ENCODE data around the gene PHACTR2.

Gene PHACTR2

GRCh38 chr6:143828572-143828971 lies 150.8 kb downstream of the PHACTR2 start:
- no peak overlapping the region for H3K14ac ChIP-seq (ENCODE audit: low read length)
- no peak overlapping the region for H2BK120ac ChIP-seq (ENCODE audit: low read depth, low read length)
- no peak overlapping the region for H3K23ac ChIP-seq (ENCODE audit: low read depth, low read length, poor library complexity)
- DNase-seq (ENCODE audit: low spot score), result no peak
- no peaks in the 10 kb centered on the region for H3K79me1 ChIP-seq (ENCODE audit: low read depth, low read length)
- no peak overlapping the region for H3K27ac ChIP-seq (replicated peaks; ENCODE audit: low read length)
- H3K18ac ChIP-seq (ENCODE audit: low read length), result no peak overlapping the region
- H3K9me3 ChIP-seq (replicated peaks in 1 of 2; ENCODE audit: control insufficient read depth in 2 of 2, insufficient read depth in 1 of 2, low read depth in 1 of 2, low read length in 2 of 2), result no peaks in the 10 kb centered on the region
- H3K4me2 ChIP-seq (ENCODE audit: insufficient read depth, low read length, poor library complexity, severe bottlenecking), result no peak overlapping the region
- H3K27me3 ChIP-seq (ENCODE audit: control insufficient read depth in 3 of 3, insufficient read depth in 3 of 3, low read depth in 1 of 3, low read length in 3 of 3), result peaks cover 0 to 1% (median 0%) of the 10 kb centered on the region in 3 experiments
- no peaks in the 10 kb centered on the region for H3K4me1 ChIP-seq (ENCODE audit: control insufficient read depth in 2 of 2, insufficient read depth in 1 of 2, low read depth in 1 of 2, low read length in 2 of 2)
- no peak overlapping the region for H2BK15ac ChIP-seq (ENCODE audit: low read length)
- H2BK5ac ChIP-seq (ENCODE audit: low read length), result no peak overlapping the region
- H4K91ac ChIP-seq (ENCODE audit: low read depth, low read length, poor library complexity), result no peak overlapping the region
- no peak overlapping the region for H3K4me3 ChIP-seq (ENCODE audit: low read length in 2 of 2)
- H3K9ac ChIP-seq (ENCODE audit: low read depth, low read length, poor library complexity), result no peak overlapping the region
- H2AK5ac ChIP-seq (ENCODE audit: low read depth, low read length), result no peak overlapping the region
- no peak overlapping the region for H2BK12ac ChIP-seq (ENCODE audit: low read length)
- H4K8ac ChIP-seq (ENCODE audit: low read depth, low read length), result no peak overlapping the region
- no peak overlapping the region for H3K4ac ChIP-seq (ENCODE audit: low read length)
- H3K36me3 ChIP-seq (replicated peaks in 1 of 2; ENCODE audit: control insufficient read depth in 2 of 2, insufficient read depth in 2 of 2, low read length in 2 of 2), result peaks cover 0 to 21% of the 10 kb centered on the region in 2 donors
- H2AFZ ChIP-seq (ENCODE audit: low read length), result no peak overlapping the region

DNA sequence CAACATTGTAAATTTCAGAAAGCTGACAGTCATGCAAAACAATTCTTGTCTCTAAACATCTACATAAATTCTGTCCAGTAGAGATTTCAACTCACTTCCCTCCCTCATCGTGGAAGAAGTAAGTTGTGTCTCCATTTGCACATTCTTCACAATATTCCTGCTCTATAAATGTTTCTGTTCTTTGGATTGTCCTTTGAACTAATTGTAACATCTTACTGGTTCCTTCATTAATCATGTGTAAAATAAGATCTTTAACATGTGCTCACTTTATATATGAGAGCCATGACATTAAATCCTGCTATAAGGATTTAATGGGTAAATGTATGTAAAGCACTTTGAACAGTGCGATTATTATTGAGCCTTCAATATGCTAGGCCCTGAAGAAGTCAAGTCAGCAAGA lies 158.4 kb downstream of the PHACTR2 start:
- Histone ChIP-seq H2BK120ac (ENCODE audit: low read depth, low read length) (no peak overlapping the region), H3K9me3 (replicated peaks in 1 of 2; ENCODE audit: control insufficient read depth in 2 of 2, insufficient read depth in 1 of 2, low read depth in 1 of 2, low read length in 2 of 2) (peaks cover 1 to 4% of the 10 kb centered on the region in 2 donors), H3K14ac (ENCODE audit: low read length) (no peak overlapping the region), H3K79me1 (ENCODE audit: low read depth, low read length) (no peaks in the 10 kb centered on the region), H3K4me1 (ENCODE audit: control insufficient read depth in 2 of 2, insufficient read depth in 1 of 2, low read depth in 1 of 2, low read length in 2 of 2) (no peaks in the 10 kb centered on the region), H3K18ac (ENCODE audit: low read length) (no peak overlapping the region), H3K9ac (ENCODE audit: low read depth, low read length, poor library complexity) (no peak overlapping the region), H2AFZ (ENCODE audit: low read length) (no peak overlapping the region), H3K27ac (replicated peaks; ENCODE audit: low read length) (no peak overlapping the region), H4K91ac (ENCODE audit: low read depth, low read length, poor library complexity) (no peak overlapping the region), H2BK5ac (ENCODE audit: low read length) (no peak overlapping the region), H2BK12ac (ENCODE audit: low read length) (no peak overlapping the region), H2AK5ac (ENCODE audit: low read depth, low read length) (no peak overlapping the region), H3K4me2 (ENCODE audit: insufficient read depth, low read length, poor library complexity, severe bottlenecking) (no peak overlapping the region), H4K8ac (ENCODE audit: low read depth, low read length) (no peak overlapping the region), H3K4me3 (ENCODE audit: low read length in 2 of 2) (no peak overlapping the region), H3K36me3 (replicated peaks in 1 of 2; ENCODE audit: control insufficient read depth in 2 of 2, insufficient read depth in 2 of 2, low read length in 2 of 2) (no peaks in the 10 kb centered on the region), H3K23ac (ENCODE audit: low read depth, low read length, poor library complexity) (no peak overlapping the region), H3K4ac (ENCODE audit: low read length) (no peak overlapping the region), H3K27me3 (ENCODE audit: control insufficient read depth in 3 of 3, insufficient read depth in 3 of 3, low read depth in 1 of 3, low read length in 3 of 3) (no peaks in the 10 kb centered on the region), H2BK15ac (ENCODE audit: low read length) (no peak overlapping the region)
- WGBS, 2 donors (ENCODE audit: extremely low coverage in 2 of 2, insufficient read length in 2 of 2, insufficient replicate concordance in 1 of 2), result no CpG with 5 or more reads among the region's 2 CpGs
- DNase-seq (ENCODE audit: low spot score), result no peak

DNA sequence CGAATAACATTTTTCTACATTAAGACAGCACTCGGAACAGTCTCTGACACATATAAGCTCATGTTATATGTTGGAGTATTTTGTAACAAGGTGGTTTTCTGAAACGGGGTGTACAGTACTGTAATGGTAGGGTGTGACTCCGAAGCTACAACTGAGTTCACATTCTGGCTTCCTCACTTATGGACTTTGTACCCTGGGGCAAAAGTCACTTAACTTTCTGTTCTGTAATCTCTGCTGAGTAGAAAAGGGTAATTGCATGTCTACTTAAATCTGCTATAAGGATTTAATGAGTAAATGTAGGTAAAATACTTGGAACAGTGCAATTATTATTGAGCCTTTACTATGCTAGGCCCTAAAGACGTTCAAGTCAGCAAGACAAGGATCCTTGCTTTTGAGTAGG lies 160.6 kb downstream of the PHACTR2 start:
- Histone ChIP-seq H2BK15ac (ENCODE audit: low read length) (no peak overlapping the region), H2BK120ac (ENCODE audit: low read depth, low read length) (no peak overlapping the region), H2AK5ac (ENCODE audit: low read depth, low read length) (no peak overlapping the region), H2BK5ac (ENCODE audit: low read length) (no peak overlapping the region), H3K14ac (ENCODE audit: low read length) (no peak overlapping the region), H3K9me3 (replicated peaks in 1 of 2; ENCODE audit: control insufficient read depth in 2 of 2, insufficient read depth in 1 of 2, low read depth in 1 of 2, low read length in 2 of 2) (peaks cover 4 to 8% of the 10 kb centered on the region in 2 donors), H4K91ac (ENCODE audit: low read depth, low read length, poor library complexity) (no peak overlapping the region), H3K36me3 (replicated peaks in 1 of 2; ENCODE audit: control insufficient read depth in 2 of 2, insufficient read depth in 2 of 2, low read length in 2 of 2) (no peaks in the 10 kb centered on the region), H3K27me3 (ENCODE audit: control insufficient read depth in 3 of 3, insufficient read depth in 3 of 3, low read depth in 1 of 3, low read length in 3 of 3) (no peaks in the 10 kb centered on the region), H3K9ac (ENCODE audit: low read depth, low read length, poor library complexity) (no peak overlapping the region), H2BK12ac (ENCODE audit: low read length) (no peak overlapping the region), H3K18ac (ENCODE audit: low read length) (no peak overlapping the region), H3K4me2 (ENCODE audit: insufficient read depth, low read length, poor library complexity, severe bottlenecking) (no peak overlapping the region), H4K8ac (ENCODE audit: low read depth, low read length) (no peak overlapping the region), H3K27ac (replicated peaks; ENCODE audit: low read length) (no peak overlapping the region), H3K4me3 (ENCODE audit: low read length in 2 of 2) (no peak overlapping the region), H3K4ac (ENCODE audit: low read length) (no peak overlapping the region), H3K79me1 (ENCODE audit: low read depth, low read length) (peaks cover 2% of the 10 kb centered on the region), H2AFZ (ENCODE audit: low read length) (no peak overlapping the region), H3K4me1 (ENCODE audit: control insufficient read depth in 2 of 2, insufficient read depth in 1 of 2, low read depth in 1 of 2, low read length in 2 of 2) (peaks cover 0 to 2% of the 10 kb centered on the region in 2 donors), H3K23ac (ENCODE audit: low read depth, low read length, poor library complexity) (no peak overlapping the region)
- no CpG with 5 or more reads among the region's 5 CpGs for WGBS, 2 donors (ENCODE audit: extremely low coverage in 2 of 2, insufficient read length in 2 of 2, insufficient replicate concordance in 1 of 2)
- DNase-seq (ENCODE audit: low spot score), result no peak

DNA sequence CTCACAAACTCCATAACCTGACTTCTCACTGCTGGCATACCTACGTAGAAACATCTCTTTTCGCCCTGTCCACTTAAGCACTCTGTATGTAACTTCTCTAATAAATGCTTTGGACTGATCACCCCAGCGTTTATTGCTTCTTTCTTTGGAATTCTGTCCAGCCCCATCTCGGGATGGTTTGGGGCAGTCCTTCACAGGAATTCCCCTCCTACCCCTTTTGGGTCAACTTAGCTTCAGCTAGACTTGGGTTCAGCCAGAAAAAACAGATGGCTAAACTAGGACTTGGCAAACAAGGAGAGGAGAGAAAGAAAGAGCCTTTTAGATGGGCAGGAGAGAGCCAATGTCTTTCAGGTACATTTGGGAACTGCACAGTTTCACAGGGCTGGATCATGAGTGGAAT lies 161.4 kb downstream of the PHACTR2 start:
- no peak overlapping the region for H3K4me3 ChIP-seq (ENCODE audit: low read length in 2 of 2)
- peaks cover 4% of the 10 kb centered on the region for H3K79me1 ChIP-seq (ENCODE audit: low read depth, low read length)
- H4K8ac ChIP-seq (ENCODE audit: low read depth, low read length), result no peak overlapping the region
- H3K27ac ChIP-seq (replicated peaks; ENCODE audit: low read length), result no peak overlapping the region
- no peak overlapping the region for H3K9ac ChIP-seq (ENCODE audit: low read depth, low read length, poor library complexity)
- H3K14ac ChIP-seq (ENCODE audit: low read length), result no peak overlapping the region
- H4K91ac ChIP-seq (ENCODE audit: low read depth, low read length, poor library complexity), result no peak overlapping the region
- no peak overlapping the region for H3K4ac ChIP-seq (ENCODE audit: low read length)
- H3K27me3 ChIP-seq (ENCODE audit: control insufficient read depth in 3 of 3, insufficient read depth in 3 of 3, low read depth in 1 of 3, low read length in 3 of 3), result no peaks in the 10 kb centered on the region
- H3K4me2 ChIP-seq (ENCODE audit: insufficient read depth, low read length, poor library complexity, severe bottlenecking), result no peak overlapping the region
- H2AFZ ChIP-seq (ENCODE audit: low read length), result peak overlapping the region; percentile 20
- no peak overlapping the region for H2BK15ac ChIP-seq (ENCODE audit: low read length)
- H3K4me1 ChIP-seq (ENCODE audit: control insufficient read depth in 2 of 2, insufficient read depth in 1 of 2, low read depth in 1 of 2, low read length in 2 of 2), result peaks cover 1 to 4% of the 10 kb centered on the region in 2 donors
- H3K36me3 ChIP-seq (replicated peaks in 1 of 2; ENCODE audit: control insufficient read depth in 2 of 2, insufficient read depth in 2 of 2, low read length in 2 of 2), result no peaks in the 10 kb centered on the region
- peaks cover 4 to 8% of the 10 kb centered on the region in 2 donors for H3K9me3 ChIP-seq (replicated peaks in 1 of 2; ENCODE audit: control insufficient read depth in 2 of 2, insufficient read depth in 1 of 2, low read depth in 1 of 2, low read length in 2 of 2)
- H3K23ac ChIP-seq (ENCODE audit: low read depth, low read length, poor library complexity), result no peak overlapping the region
- no peak overlapping the region for H2AK5ac ChIP-seq (ENCODE audit: low read depth, low read length)
- no peak overlapping the region for H2BK12ac ChIP-seq (ENCODE audit: low read length)
- no peak for DNase-seq (ENCODE audit: low spot score)
- H3K18ac ChIP-seq (ENCODE audit: low read length), result no peak overlapping the region
- no peak overlapping the region for H2BK120ac ChIP-seq (ENCODE audit: low read depth, low read length)
- H2BK5ac ChIP-seq (ENCODE audit: low read length), result no peak overlapping the region
- no CpG with 5 or more reads among the region's 4 CpGs for WGBS, 2 donors (ENCODE audit: extremely low coverage in 2 of 2, insufficient read length in 2 of 2, insufficient replicate concordance in 1 of 2)
